Mesothelial cell of epicardium (in vitro differentiated cells): ENCODE measurements around the gene ARHGAP6. TPM values are rescaled to one million over a fixed set of nuclear protein-coding genes. Genes with fewer than 3 reads are reported as not detected.

Source experiments
- DNase-seq, 2 experiments: peaks; one replicate each; pipeline ENCODE4 v3.0.0; 2021; ENCODE audit warnings: low spot score in 2 of 2; ENCODE audit not compliant: unreplicated experiment in 2 of 2
- H3K27ac Mint-ChIP-seq: 2 replicates; pipeline ENCODE4 v1.8.0; 2021; ENCODE audit warnings: mixed read lengths
- H3K27me3 Mint-ChIP-seq: 2 replicates; pipeline ENCODE4 v1.8.0; 2021; ENCODE audit warnings: low read depth, mixed read lengths
- H3K36me3 Mint-ChIP-seq: 2 replicates; pipeline ENCODE4 v1.8.0; 2021; ENCODE audit warnings: mixed read lengths
- H3K4me1 Mint-ChIP-seq: 2 replicates; pipeline ENCODE4 v1.8.0; 2021; ENCODE audit warnings: mixed read lengths
- H3K4me3 Mint-ChIP-seq: 2 replicates; pipeline ENCODE4 v1.8.0; 2021; ENCODE audit warnings: mild to moderate bottlenecking, moderate library complexity, mixed read lengths
- H3K9me3 Mint-ChIP-seq: 2 replicates; pipeline ENCODE4 v1.8.0; 2021; ENCODE audit warnings: mixed read lengths
- CTCF ChIP-seq: fragments of 200-600 bp; sonication (generic); IDR thresholded peaks from one replicate; pipeline ENCODE4 v1.5.0; 2021; ENCODE audit warnings: antibody characterized with exemption; ENCODE audit not compliant: unreplicated experiment
- total RNA-seq: library from RNA; stranded (reverse); gene quantifications from 3 replicates; pipeline ENCODE4 v1.2.1, GENCODE V29; 2021

ARHGAP6 gene
- total RNA-seq, 1 donor from 2014 or later = 5.3 TPM

DNA sequence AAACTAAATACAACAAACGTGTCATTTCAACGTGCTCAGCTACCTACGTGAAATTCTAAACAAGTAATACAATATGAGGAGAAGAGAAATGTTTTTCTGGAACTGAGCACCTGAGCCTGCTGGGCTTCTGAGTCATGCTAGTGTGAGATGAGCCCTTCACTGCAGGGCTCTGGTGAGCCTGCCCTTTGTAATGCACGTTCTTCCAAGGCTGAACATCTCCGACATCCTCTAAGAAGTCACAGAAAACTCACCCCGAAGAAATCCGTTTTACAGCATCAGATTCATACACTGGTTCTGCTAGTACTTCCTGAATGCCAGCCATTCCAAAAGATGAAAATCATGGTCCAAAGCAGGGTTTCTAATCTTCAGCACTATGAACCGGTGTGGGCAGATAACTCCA is 215.4 kb downstream of the ARHGAP6 start:
- Mint-ChIP-seq H3K36me3 (no peaks in the 10 kb centered on the region), H3K4me3 (no peak overlapping the region), H3K4me1 (peaks cover 30% of the 10 kb centered on the region), H3K27me3 (no peaks in the 10 kb centered on the region), H3K9me3 (peaks cover 31% of the 10 kb centered on the region), H3K27ac (no peak overlapping the region)
- DNase-seq = no peak
- no peak for TF ChIP-seq CTCF

DNA sequence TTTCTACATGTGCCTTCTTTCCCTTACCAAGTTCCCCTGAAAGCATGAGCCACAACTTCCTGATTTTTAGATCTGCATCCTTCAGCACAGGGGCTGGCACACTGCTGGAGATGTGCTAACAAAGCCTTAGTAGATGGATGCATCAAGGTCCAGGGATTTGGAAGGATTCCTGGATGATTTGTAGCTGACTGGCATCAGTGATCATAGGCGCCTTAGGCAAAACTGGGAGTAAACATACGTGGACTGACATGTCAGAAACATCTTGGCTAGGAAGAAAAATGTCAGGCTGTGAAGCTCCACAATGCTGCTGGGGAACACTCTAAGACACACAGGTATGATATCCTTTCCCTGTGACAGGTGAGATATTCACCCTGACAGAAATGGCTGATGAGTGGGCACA is 216.1 kb downstream of the ARHGAP6 start:
- peaks cover 30% of the 10 kb centered on the region for H3K9me3 Mint-ChIP-seq
- H3K27me3 Mint-ChIP-seq = no peaks in the 10 kb centered on the region
- DNase-seq = no peak
- TF ChIP-seq CTCF = no peak
- no peaks in the 10 kb centered on the region for H3K36me3 Mint-ChIP-seq
- no peak overlapping the region for H3K27ac Mint-ChIP-seq
- peaks cover 30% of the 10 kb centered on the region for H3K4me1 Mint-ChIP-seq
- H3K4me3 Mint-ChIP-seq = no peak overlapping the region

DNA sequence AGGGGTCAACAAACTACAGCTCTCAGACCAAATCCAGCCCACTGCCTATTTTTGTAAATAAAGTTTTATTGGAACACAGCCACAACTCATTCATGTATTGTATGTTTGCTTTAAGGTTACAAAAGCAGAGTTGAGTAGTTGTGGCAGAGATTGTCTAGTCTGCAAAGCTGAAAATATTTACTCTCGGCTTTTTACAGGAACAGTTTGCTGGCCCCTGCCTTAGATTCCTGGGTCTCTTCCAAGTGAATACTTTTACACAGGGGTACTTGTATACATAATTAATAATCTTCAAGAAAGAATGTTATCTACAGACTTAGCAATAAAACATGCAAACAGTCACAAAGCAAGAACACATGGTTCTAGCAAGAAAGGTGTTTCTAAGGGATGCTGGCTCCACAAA is 218.3 kb downstream of the ARHGAP6 start:
- DNase-seq = no peak
- H3K27me3 Mint-ChIP-seq = no peaks in the 10 kb centered on the region
- peaks cover 30% of the 10 kb centered on the region for H3K4me1 Mint-ChIP-seq
- peaks cover 30% of the 10 kb centered on the region for H3K9me3 Mint-ChIP-seq
- no peaks in the 10 kb centered on the region for H3K36me3 Mint-ChIP-seq
- no peak overlapping the region for H3K4me3 Mint-ChIP-seq
- no peak for TF ChIP-seq CTCF
- H3K27ac Mint-ChIP-seq = peak overlapping the region; percentile 19

GRCh38 chrX:11446949-11447348 is 218.8 kb downstream of the ARHGAP6 start:
- Mint-ChIP-seq H3K27me3 (no peaks in the 10 kb centered on the region), H3K27ac (peak overlapping the region; percentile 19), H3K4me1 (peaks cover 30% of the 10 kb centered on the region), H3K36me3 (no peaks in the 10 kb centered on the region), H3K9me3 (peaks cover 30% of the 10 kb centered on the region), H3K4me3 (no peak overlapping the region)
- no peak for DNase-seq
- no peak for TF ChIP-seq CTCF

DNA sequence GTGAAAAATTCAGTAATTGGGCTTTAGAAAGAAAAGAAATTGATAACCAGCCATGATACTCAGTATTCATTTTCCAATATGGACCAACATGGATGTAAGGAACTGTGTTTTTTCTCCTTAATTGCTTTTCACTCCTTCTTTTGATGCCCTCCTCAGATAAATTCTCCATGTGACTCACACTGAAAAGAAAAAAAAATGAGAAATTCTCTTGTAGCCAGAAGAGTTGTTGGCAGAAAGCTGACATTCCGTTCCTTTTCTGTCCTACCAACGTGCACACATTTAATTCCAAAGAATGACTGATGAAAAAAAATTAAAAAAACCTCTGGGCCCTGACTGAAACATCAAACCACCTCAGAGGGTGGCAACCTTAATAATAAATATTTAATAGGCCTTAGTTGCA is 219.4 kb downstream of the ARHGAP6 start:
- no peaks in the 10 kb centered on the region for H3K36me3 Mint-ChIP-seq
- TF ChIP-seq CTCF = no peak
- H3K4me3 Mint-ChIP-seq = no peak overlapping the region
- no peaks in the 10 kb centered on the region for H3K27me3 Mint-ChIP-seq
- H3K9me3 Mint-ChIP-seq = peaks cover 26% of the 10 kb centered on the region
- no peak overlapping the region for H3K27ac Mint-ChIP-seq
- peaks cover 30% of the 10 kb centered on the region for H3K4me1 Mint-ChIP-seq
- no peak for DNase-seq

- no peak overlapping the region for H3K27ac Mint-ChIP-seq
- H3K9me3 Mint-ChIP-seq = peaks cover 27% of the 10 kb centered on the region
- no peak for DNase-seq
Measured at GRCh38 chrX:11445540-11445939, 220.2 kb downstream of the ARHGAP6 start.

More at GRCh38 chrX:11445540-11445939, 220.2 kb downstream of the ARHGAP6 start:
- Mint-ChIP-seq H3K36me3 (no peaks in the 10 kb centered on the region), H3K4me1 (peaks cover 30% of the 10 kb centered on the region), H3K4me3 (no peak overlapping the region), H3K27me3 (no peaks in the 10 kb centered on the region)
- no peak for TF ChIP-seq CTCF
